ENCODE data around the gene BICD1.

Gene BICD1

DNA sequence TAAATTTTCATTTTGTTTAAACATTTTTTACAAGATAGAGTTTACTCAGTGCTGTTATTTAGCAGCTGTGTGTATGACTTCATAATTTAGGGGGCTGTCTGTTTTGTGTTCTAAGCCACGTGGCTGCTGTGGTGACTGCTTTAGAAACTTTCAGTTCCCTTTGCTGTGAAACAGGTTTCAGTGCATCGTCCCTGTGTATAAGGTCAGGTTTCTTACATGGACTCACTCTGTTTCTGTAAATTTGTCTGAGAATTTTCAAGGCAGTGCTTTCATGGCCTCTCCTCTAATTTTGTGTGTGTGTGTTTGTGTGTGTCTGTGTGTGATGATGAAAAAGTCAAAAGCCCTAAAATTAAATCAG, 32.4 kb downstream of the BICD1 start:
- CTCF ChIA-PET = interaction anchor here (1.4 kb wide), 1 partner anchor 16 kb away, joined by 3 read pairs; no protein-coding TSS in a partner anchor
- TF ChIP-seq, protein P1, sequence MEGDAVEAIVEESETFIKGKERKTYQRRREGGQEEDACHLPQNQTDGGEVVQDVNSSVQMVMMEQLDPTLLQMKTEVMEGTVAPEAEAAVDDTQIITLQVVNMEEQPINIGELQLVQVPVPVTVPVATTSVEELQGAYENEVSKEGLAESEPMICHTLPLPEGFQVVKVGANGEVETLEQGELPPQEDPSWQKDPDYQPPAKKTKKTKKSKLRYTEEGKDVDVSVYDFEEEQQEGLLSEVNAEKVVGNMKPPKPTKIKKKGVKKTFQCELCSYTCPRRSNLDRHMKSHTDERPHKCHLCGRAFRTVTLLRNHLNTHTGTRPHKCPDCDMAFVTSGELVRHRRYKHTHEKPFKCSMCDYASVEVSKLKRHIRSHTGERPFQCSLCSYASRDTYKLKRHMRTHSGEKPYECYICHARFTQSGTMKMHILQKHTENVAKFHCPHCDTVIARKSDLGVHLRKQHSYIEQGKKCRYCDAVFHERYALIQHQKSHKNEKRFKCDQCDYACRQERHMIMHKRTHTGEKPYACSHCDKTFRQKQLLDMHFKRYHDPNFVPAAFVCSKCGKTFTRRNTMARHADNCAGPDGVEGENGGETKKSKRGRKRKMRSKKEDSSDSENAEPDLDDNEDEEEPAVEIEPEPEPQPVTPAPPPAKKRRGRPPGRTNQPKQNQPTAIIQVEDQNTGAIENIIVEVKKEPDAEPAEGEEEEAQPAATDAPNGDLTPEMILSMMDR (IDR thresholded peaks at IDR 0.05; ENCODE audit: insufficient read depth, low read length, missing control alignments) = no peak
- DNase-seq (ENCODE audit: low read depth, low spot score) = no peak
- POLR2A ChIA-PET = no interaction called here
- peak overlapping the region; percentile 42 for H3K4me3 ChIP-seq (ENCODE audit: low read depth, low read length)

GRCh38 chr12:32140877-32141276, 34.2 kb downstream of the BICD1 start:
- POLR2A ChIA-PET = no interaction called here
- TF ChIP-seq, protein P1 (IDR thresholded peaks at IDR 0.05; ENCODE audit: insufficient read depth, low read length, missing control alignments) = no peak
- DNase-seq (ENCODE audit: low read depth, low spot score) = no peak
- no peak overlapping the region for H3K4me3 ChIP-seq (ENCODE audit: low read depth, low read length)
- CTCF ChIA-PET = no interaction called here

DNA sequence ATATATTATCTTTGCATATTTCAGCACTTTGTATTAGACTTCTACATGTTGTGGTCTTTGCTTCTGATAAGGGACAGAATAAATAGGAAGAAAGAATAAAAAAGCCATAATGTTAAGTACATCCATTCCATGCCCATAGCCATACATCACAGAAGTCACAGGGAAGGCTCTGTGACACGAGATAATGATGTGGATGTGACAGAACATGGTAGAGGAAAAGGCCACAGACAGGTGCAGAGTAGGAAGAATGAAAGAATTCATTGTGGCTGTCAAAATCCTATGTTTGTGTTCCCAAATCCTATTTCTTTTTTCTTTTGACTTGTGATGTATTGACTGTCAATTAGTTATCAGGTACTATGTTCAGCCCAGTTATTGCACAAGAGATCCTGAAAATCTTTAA, 38.4 kb downstream of the BICD1 start:
- POLR2A ChIA-PET = no interaction called here
- no peak overlapping the region for H3K4me3 ChIP-seq (ENCODE audit: low read depth, low read length)
- TF ChIP-seq, protein P1 (IDR thresholded peaks at IDR 0.05; ENCODE audit: insufficient read depth, low read length, missing control alignments) = no peak
- CTCF ChIA-PET = no interaction called here
- no peak for DNase-seq (ENCODE audit: low read depth, low spot score)

- POLR2A ChIA-PET = no interaction called here
- TF ChIP-seq, protein P1 (IDR thresholded peaks at IDR 0.05; ENCODE audit: insufficient read depth, low read length, missing control alignments) = no peak
- no peak for DNase-seq (ENCODE audit: low read depth, low spot score)
- H3K4me3 ChIP-seq (ENCODE audit: low read depth, low read length) = no peak overlapping the region
- CTCF ChIA-PET = interaction anchor here (1.1 kb wide), 1 partner anchor 493 kb away, joined by 4 read pairs; no protein-coding TSS in a partner anchor
Measured at GRCh38 chr12:32146074-32146873, 39.6 kb downstream of the BICD1 start.

- H3K4me3 ChIP-seq (ENCODE audit: low read depth, low read length) = no peak overlapping the region
- no peak for DNase-seq (ENCODE audit: low read depth, low spot score)
- TF ChIP-seq, protein P1 (IDR thresholded peaks at IDR 0.05; ENCODE audit: insufficient read depth, low read length, missing control alignments) = no peak
- ChIA-PET CTCF (no interaction called here), POLR2A (interaction anchor here (0.8 kb wide), 1 partner anchor 33 kb away, joined by 3 read pairs; no protein-coding TSS in a partner anchor)
Measured at GRCh38 chr12:32148372-32148771, 41.7 kb downstream of the BICD1 start.

DNA sequence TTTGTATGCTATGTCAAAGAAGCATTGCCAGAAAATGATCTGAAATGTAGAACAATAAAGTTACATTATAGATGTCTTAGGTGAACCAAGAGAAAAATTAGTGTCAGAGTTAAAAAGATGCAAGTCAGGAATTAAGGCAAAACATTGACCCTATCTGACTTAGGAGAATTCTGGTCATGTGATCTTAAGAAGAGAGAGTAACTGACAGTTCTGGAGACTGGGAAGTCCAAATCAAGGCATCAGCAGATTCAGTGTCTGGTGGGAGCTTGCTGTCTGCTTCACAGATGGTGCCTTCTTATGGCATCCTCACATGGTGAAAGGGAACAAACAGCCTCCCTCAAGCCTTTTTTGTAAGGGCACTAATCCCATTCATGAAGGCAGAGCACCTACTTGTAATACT, 42.8 kb downstream of the BICD1 start:
- no peak for DNase-seq (ENCODE audit: low read depth, low spot score)
- TF ChIP-seq, protein P1 (IDR thresholded peaks at IDR 0.05; ENCODE audit: insufficient read depth, low read length, missing control alignments) = no peak
- POLR2A ChIA-PET = no interaction called here

More for the DNA sequence above, 42.8 kb downstream of the BICD1 start:
- CTCF ChIA-PET = no interaction called here
- no peak overlapping the region for H3K4me3 ChIP-seq (ENCODE audit: low read depth, low read length)

Data from AG04449 (cell line).